Astrocyte (in vitro differentiated cells and primary cell): ENCODE measurements around the gene SULT1A2. TPM values are rescaled to one million over a fixed set of nuclear protein-coding genes. Genes with fewer than 3 reads are reported as not detected.
"Not testable (repeated sequence)": the region's sequence is repeated elsewhere in the genome, so short reads cannot be mapped to it uniquely, and the experiment has no call there.

Experiments used
- DNase-seq: peaks from one replicate; pipeline ENCODE4 v3.0.0-alpha.2; 2010; ENCODE audit warnings: low read depth
- FAIRE-seq: peaks from 2 replicates; lab custom pipeline; 2011; peaks lifted over from hg19 to GRCh38; lab: Jason Lieb, UNC
- H2AFZ ChIP-seq: 2 replicates; pipeline ENCODE4 v1.6.0; 2012; ENCODE audit warnings: low read depth, low read length, inconsistent platforms
- H3K27ac ChIP-seq: 2 replicates; pipeline ENCODE4 v1.5.1; 2011; ENCODE audit warnings: low read depth, low read length, inconsistent platforms
- H3K27me3 ChIP-seq: 2 replicates; pipeline ENCODE4 v1.6.0; 2011; ENCODE audit warnings: low read length, inconsistent platforms; ENCODE audit not compliant: insufficient read depth
- H3K36me3 ChIP-seq: 2 replicates; pipeline ENCODE4 v1.5.1; 2011; ENCODE audit warnings: low read length, inconsistent platforms; ENCODE audit not compliant: insufficient read depth
- H3K4me1 ChIP-seq: 2 replicates; pipeline ENCODE4 v1.5.1; 2011; ENCODE audit warnings: low read length, inconsistent platforms; ENCODE audit not compliant: insufficient read depth
- H3K4me2 ChIP-seq: 2 replicates; pipeline ENCODE4 v1.6.0; 2012; ENCODE audit warnings: low read length, inconsistent platforms
- H3K4me3 ChIP-seq: 2 replicates; pipeline ENCODE4 v1.5.1; 2011; ENCODE audit warnings: low read depth, mild to moderate bottlenecking, low read length, inconsistent platforms; ENCODE audit not compliant: insufficient read depth
- H3K79me2 ChIP-seq: 2 replicates; pipeline ENCODE4 v1.6.0; 2012; ENCODE audit warnings: mild to moderate bottlenecking, low read length, inconsistent platforms; ENCODE audit not compliant: insufficient read depth
- H3K9ac ChIP-seq: 2 replicates; pipeline ENCODE4 v1.6.0; 2012; ENCODE audit warnings: mild to moderate bottlenecking, low read length, inconsistent platforms
- H3K9me3 ChIP-seq: 2 replicates; pipeline ENCODE4 v1.5.1; 2012; ENCODE audit warnings: low read depth, mild to moderate bottlenecking, low read length, inconsistent platforms; ENCODE audit not compliant: insufficient read depth
- H4K20me1 ChIP-seq: 2 replicates; pipeline ENCODE4 v1.6.0; 2012; ENCODE audit warnings: low read length, inconsistent platforms; ENCODE audit not compliant: insufficient read depth
- H3K27ac Mint-ChIP-seq: one replicate; pipeline ENCODE4 v1.8.0; 2021; ENCODE audit warnings: mild to moderate bottlenecking, mixed read lengths; ENCODE audit not compliant: unreplicated experiment
- H3K27me3 Mint-ChIP-seq: one replicate; pipeline ENCODE4 v1.8.0; 2021; ENCODE audit warnings: low read depth, mixed read lengths; ENCODE audit not compliant: unreplicated experiment
- H3K36me3 Mint-ChIP-seq: one replicate; pipeline ENCODE4 v1.8.0; 2021; ENCODE audit warnings: low read depth, mixed read lengths; ENCODE audit not compliant: unreplicated experiment
- H3K4me1 Mint-ChIP-seq: one replicate; pipeline ENCODE4 v1.8.0; 2021; ENCODE audit warnings: low read depth, mixed read lengths; ENCODE audit not compliant: unreplicated experiment
- H3K4me3 Mint-ChIP-seq: one replicate; pipeline ENCODE4 v1.8.0; 2021; ENCODE audit warnings: mild to moderate bottlenecking, moderate library complexity, mixed read lengths; ENCODE audit not compliant: unreplicated experiment
- H3K9me3 Mint-ChIP-seq: one replicate; pipeline ENCODE4 v1.8.0; 2021; ENCODE audit warnings: mild to moderate bottlenecking, mixed read lengths; ENCODE audit not compliant: unreplicated experiment
- CTCF ChIP-seq: IDR thresholded peaks from 2 replicates; pipeline ENCODE4 v1.5.1; 2011; ENCODE audit warnings: low read depth, mild to moderate bottlenecking, inconsistent platforms, low read length, moderate library complexity; ENCODE audit not compliant: insufficient read depth
- EZH2 ChIP-seq: IDR thresholded peaks from 2 replicates; pipeline ENCODE4 v1.6.1; 2012; ENCODE audit warnings: mild to moderate bottlenecking, low read length, inconsistent platforms; ENCODE audit not compliant: insufficient read depth
- total RNA-seq: library from RNA; stranded (reverse); gene quantifications from 2 replicates; pipeline ENCODE4 v1.2.1, GENCODE V29; 2021

SULT1A2 gene
- total RNA-seq, 1 donor from 2014 or later, result not detected

DNA sequence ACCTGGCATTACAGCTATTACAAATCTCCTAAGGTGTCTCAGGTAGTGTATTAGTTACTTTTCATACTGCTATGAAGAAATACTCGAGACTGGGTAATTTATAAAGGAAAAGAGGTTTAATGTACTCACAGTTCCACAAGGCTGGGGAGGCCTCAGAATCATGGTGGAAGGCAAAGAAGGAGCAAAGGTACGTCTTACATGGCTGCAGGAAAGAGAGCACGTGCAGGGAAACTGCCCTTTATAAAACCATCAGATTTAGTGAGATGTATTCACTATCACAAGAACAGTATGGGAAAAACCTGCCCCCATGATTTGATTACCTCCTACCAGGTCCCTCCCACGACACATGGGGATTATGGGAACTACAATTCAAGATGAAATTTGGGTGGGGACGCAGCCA, 34.1 kb upstream of the SULT1A2 start:
- not testable (repeated sequence) for H3K27me3 Mint-ChIP-seq, H3K9me3 Mint-ChIP-seq, H3K4me3 Mint-ChIP-seq, H3K4me2 ChIP-seq, H4K20me1 ChIP-seq, H3K4me1 Mint-ChIP-seq, H3K79me2 ChIP-seq, H3K27me3 ChIP-seq, H2AFZ ChIP-seq, H3K36me3 ChIP-seq, FAIRE-seq, H3K4me3 ChIP-seq, H3K27ac Mint-ChIP-seq, H3K9me3 ChIP-seq, H3K9ac ChIP-seq, H3K4me1 ChIP-seq, H3K27ac ChIP-seq, H3K36me3 Mint-ChIP-seq, DNase-seq

DNA sequence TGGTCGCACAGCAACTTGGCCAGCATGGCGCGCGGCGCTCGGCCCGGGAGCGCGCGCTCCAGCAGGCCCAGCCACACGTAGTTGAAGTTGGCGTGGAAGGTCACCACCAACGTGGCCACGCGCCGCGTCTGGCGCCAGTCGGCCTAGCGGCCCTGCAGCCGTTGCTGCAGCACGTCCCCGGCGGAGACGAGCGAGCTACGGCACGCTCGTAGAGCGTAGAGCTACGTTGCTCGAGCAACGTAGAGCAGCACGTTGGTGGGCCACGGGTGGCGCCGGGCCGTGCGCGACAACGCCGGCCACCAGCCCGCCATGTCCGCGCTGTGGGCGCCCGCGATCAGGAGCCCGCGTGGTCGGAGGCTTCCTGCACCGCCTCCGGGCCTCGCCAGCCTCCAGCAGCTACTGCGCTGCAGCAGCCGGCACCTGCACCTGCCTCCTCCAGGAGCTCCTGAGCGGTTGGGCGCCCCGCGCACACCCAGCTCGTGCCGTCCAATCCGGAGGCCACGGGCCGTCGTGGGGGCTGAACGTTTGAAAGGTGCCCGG, 26.4 kb upstream of the SULT1A2 start:
- H3K27ac Mint-ChIP-seq, result no peak overlapping the region
- no peaks in the 10 kb centered on the region for H3K4me1 Mint-ChIP-seq
- no peaks in the 10 kb centered on the region for H3K36me3 Mint-ChIP-seq
- no peaks in the 10 kb centered on the region for H3K9me3 Mint-ChIP-seq
- H3K27ac ChIP-seq, result no peak overlapping the region
- peak overlapping the region; percentile 90 for H2AFZ ChIP-seq
- no peak overlapping the region for H3K9ac ChIP-seq
- no peak for TF ChIP-seq EZH2
- no peak for TF ChIP-seq CTCF
- no peak for DNase-seq
- no peak for FAIRE-seq
- H3K4me3 ChIP-seq, result peak overlapping the region; percentile 42
- no peaks in the 10 kb centered on the region for H3K4me1 ChIP-seq
- peaks cover 8% of the 10 kb centered on the region for H3K27me3 Mint-ChIP-seq
- peak overlapping the region; percentile 82 for H3K4me2 ChIP-seq
- no peaks in the 10 kb centered on the region for H3K36me3 ChIP-seq
- no peaks in the 10 kb centered on the region for H3K79me2 ChIP-seq
- H3K27me3 ChIP-seq, result no peaks in the 10 kb centered on the region
- no peak overlapping the region for H3K4me3 Mint-ChIP-seq
- H4K20me1 ChIP-seq, result no peaks in the 10 kb centered on the region
- H3K9me3 ChIP-seq, result no peaks in the 10 kb centered on the region

GRCh38 chr16:28622532-28623171, 25.8 kb upstream of the SULT1A2 start:
- not testable (repeated sequence) for H3K9me3 Mint-ChIP-seq, H3K9ac ChIP-seq, H3K27ac Mint-ChIP-seq, FAIRE-seq, H3K27me3 Mint-ChIP-seq, H3K36me3 ChIP-seq, H3K4me1 Mint-ChIP-seq, H3K27me3 ChIP-seq, H3K79me2 ChIP-seq, DNase-seq, H3K27ac ChIP-seq, H3K36me3 Mint-ChIP-seq, H3K4me3 Mint-ChIP-seq, H3K4me3 ChIP-seq, H3K4me1 ChIP-seq, H4K20me1 ChIP-seq, H3K9me3 ChIP-seq
- peak overlapping the region; percentile 90 for H2AFZ ChIP-seq
- peak overlapping the region; percentile 82 for H3K4me2 ChIP-seq
